Stimulated activated CD8-positive, alpha-beta memory T cell treated with anti-CD3 and anti-CD28 coated beads, Interleukin-15, amount 100 ng/mL, for 48 hours (primary cell): ENCODE measurements around the gene TPPP.
"Not testable (repeated sequence)": the region's sequence is repeated elsewhere in the genome, so short reads cannot be mapped to it uniquely, and the experiment has no call there.

Experiments used
- DNase-seq, 2 donors: peaks; one replicate each; pipeline ENCODE4 v3.0.0-alpha.2; 2020; ENCODE audit warnings: low read depth in 2 of 2

TPPP gene

GRCh38 chr5:694042-694431, 885 bp upstream of the TPPP start:
- not testable (repeated sequence) for DNase-seq

GRCh38 chr5:692529-693041, 567 bp downstream of the TPPP start:
- DNase-seq = not testable (repeated sequence)

- DNase-seq = no peak
Measured at GRCh38 chr5:691817-692528, 1.2 kb downstream of the TPPP start.

- DNase-seq = not testable (repeated sequence)
Measured at GRCh38 chr5:691049-691448, 2.1 kb downstream of the TPPP start.

GRCh38 chr5:690293-690692, 2.9 kb downstream of the TPPP start:
- DNase-seq = not testable (repeated sequence)

- DNase-seq = not testable (repeated sequence)
Measured at GRCh38 chr5:688348-689010, 4.7 kb downstream of the TPPP start.

- DNase-seq = not testable (repeated sequence)
Measured at GRCh38 chr5:686936-687335, 6.2 kb downstream of the TPPP start.

GRCh38 chr5:686172-686523, 7.0 kb downstream of the TPPP start:
- not testable (repeated sequence) for DNase-seq

- no peak for DNase-seq
Measured at GRCh38 chr5:685262-686171, 7.6 kb downstream of the TPPP start.

GRCh38 chr5:684751-685216, 8.4 kb downstream of the TPPP start:
- DNase-seq = no peak

- no peak for DNase-seq
Measured at GRCh38 chr5:683551-684481, 9.3 kb downstream of the TPPP start.

- DNase-seq = not testable (repeated sequence)
Measured at GRCh38 chr5:682651-683358, 10.3 kb downstream of the TPPP start.

- not testable (repeated sequence) for DNase-seq
Measured at GRCh38 chr5:682216-682615, 10.9 kb downstream of the TPPP start.

- DNase-seq = not testable (repeated sequence)
Measured at GRCh38 chr5:681317-682191, 11.6 kb downstream of the TPPP start.

- DNase-seq = not testable (repeated sequence)
Measured at GRCh38 chr5:680836-681235, 12.3 kb downstream of the TPPP start.

- not testable (repeated sequence) for DNase-seq
Measured at GRCh38 chr5:680118-680795, 12.9 kb downstream of the TPPP start.

GRCh38 chr5:679166-679895, 13.8 kb downstream of the TPPP start:
- not testable (repeated sequence) for DNase-seq

GRCh38 chr5:678521-678920, 14.6 kb downstream of the TPPP start:
- DNase-seq = not testable (repeated sequence)
